Activated CD4-positive, alpha-beta T cell treated with anti-CD3 and anti-CD28 coated beads, Interleukin-2, amount 50 U/mL, for 16 hours (primary cell): Measurements from ENCODE around the gene HBQ1.
"Not testable (repeated sequence)": the region's sequence is repeated elsewhere in the genome, so short reads cannot be mapped to it uniquely, and the experiment has no call there.

Source experiments
- DNase-seq: peaks from one replicate; pipeline ENCODE4 v3.0.0-alpha.2; 2020

Gene HBQ1

GRCh38 chr16:176477-177382 lies 3.5 kb upstream of the HBQ1 start, which contains the start of gene HBA1:
Gene HBA1, plus strand, starts transcription at chr16:176680. Its CDS starts 37 bp downstream, at chr16:176717.
- not testable (repeated sequence) for DNase-seq

- DNase-seq, result no peak
Observed at GRCh38 chr16:177394-177822, 2.9 kb upstream of the HBQ1 start.

- DNase-seq, result no peak
Observed at GRCh38 chr16:177981-178667, 2.1 kb upstream of the HBQ1 start.

- no peak for DNase-seq
Observed at GRCh38 chr16:178668-179015, 1.6 kb upstream of the HBQ1 start.

GRCh38 chr16:179211-180092 lies 807 bp upstream of the HBQ1 start:
- no peak for DNase-seq

- peak; percentile 81 for DNase-seq
Observed at GRCh38 chr16:180681-181564, 664 bp downstream of the HBQ1 start.

GRCh38 chr16:181565-182021 lies 1.3 kb downstream of the HBQ1 start:
- no peak for DNase-seq

GRCh38 chr16:183005-183404 lies 2.7 kb downstream of the HBQ1 start:
- DNase-seq, result no peak

- no peak for DNase-seq
Observed at GRCh38 chr16:185213-185612, 5.0 kb downstream of the HBQ1 start.

GRCh38 chr16:185691-186090 lies 5.4 kb downstream of the HBQ1 start:
- no peak for DNase-seq

- DNase-seq, result no peak
Observed at GRCh38 chr16:187330-187729, 7.1 kb downstream of the HBQ1 start.

GRCh38 chr16:188674-189073 lies 8.4 kb downstream of the HBQ1 start:
- peak; percentile 28 for DNase-seq

- DNase-seq, result no peak
Observed at GRCh38 chr16:189604-190186, 9.4 kb downstream of the HBQ1 start.

- DNase-seq, result no peak
Observed at GRCh38 chr16:191831-192230, 11.6 kb downstream of the HBQ1 start.

- no peak for DNase-seq
Observed at GRCh38 chr16:192686-193085, 12.4 kb downstream of the HBQ1 start.

- no peak for DNase-seq
Observed at GRCh38 chr16:193441-193840, 13.2 kb downstream of the HBQ1 start.

GRCh38 chr16:194516-194915 lies 14.3 kb downstream of the HBQ1 start:
- no peak for DNase-seq

- no peak for DNase-seq
Observed at GRCh38 chr16:200388-200787, 20.1 kb downstream of the HBQ1 start.

GRCh38 chr16:203246-203645 lies 23.0 kb downstream of the HBQ1 start:
- no peak for DNase-seq

- DNase-seq, result not testable (repeated sequence)
Observed at GRCh38 chr16:204046-204445, 23.8 kb downstream of the HBQ1 start.

GRCh38 chr16:209359-209758 lies 29.1 kb downstream of the HBQ1 start:
- not testable (repeated sequence) for DNase-seq
